Breast epithelium (tissue), 4 donors: ENCODE measurements around the gene GPR180. TPM values are rescaled to one million over a fixed set of nuclear protein-coding genes. Genes with fewer than 3 reads are reported as not detected.

Source experiments
- DNase-seq, 2 donors: peaks; one replicate each; pipeline ENCODE4 v3.0.0-alpha.2; 2019; ENCODE audit warnings: low spot score in 2 of 2
- H3K27ac ChIP-seq, 2 donors: fragments of 200-600 bp; sonication (generic) in 1 of 2; one replicate each; pipeline ENCODE4 v1.5.1; 2016 to 2019; ENCODE audit warnings: mild to moderate bottlenecking in 1 of 2
- H3K27me3 ChIP-seq, 2 donors: fragments of 200-600 bp; sonication (generic) in 1 of 2; one replicate each; pipeline versions ENCODE4 v1.5.1 to v1.6.0; 2017 to 2019; ENCODE audit warnings: control low read depth in 1 of 2, mild to moderate bottlenecking in 1 of 2
- H3K36me3 ChIP-seq: fragments of 200-600 bp; one replicate; pipeline ENCODE4 v1.5.1; 2019
- H3K4me1 ChIP-seq, 2 donors: fragments of 200-600 bp; sonication (generic); one replicate each; pipeline ENCODE4 v1.5.1; 2016 to 2019; ENCODE audit warnings: control low read depth in 1 of 2
- H3K4me3 ChIP-seq, 3 donors: fragments of 200-600 bp; sonication (generic); 1 replicate in 2 of 3; 2 replicates in 1 of 3; pipeline ENCODE4 v1.5.1; 2016 to 2019; ENCODE audit warnings: mild to moderate bottlenecking in 3 of 3, moderate library complexity in 2 of 3
- H3K9me3 ChIP-seq, 2 donors: fragments of 200-600 bp; sonication (generic) in 1 of 2; one replicate each; pipeline ENCODE4 v1.5.1; 2016 to 2019; ENCODE audit warnings: control low read depth in 1 of 2
- CTCF ChIP-seq, 3 donors: fragments of 450-650 bp; IDR thresholded peaks; one replicate each; pipeline ENCODE4 v1.5.1; 2016 to 2017; ENCODE audit warnings: antibody characterized with exemption in 3 of 3, mild to moderate bottlenecking in 3 of 3, moderate library complexity in 3 of 3
- POLR2A ChIP-seq: fragments of 450-650 bp; IDR thresholded peaks from one replicate; pipeline ENCODE4 v1.6.1; 2016; ENCODE audit warnings: antibody characterized with exemption, mild to moderate bottlenecking, moderate library complexity
- POLR2AphosphoS5 ChIP-seq, 3 donors: sonication (generic); formaldehyde crosslinking; IDR thresholded peaks; one replicate each; pipeline ENCODE4 v1.6.1; 2017; ENCODE audit warnings: antibody characterized with exemption in 3 of 3
- intact Hi-C: fragments of 100-400 bp; cut with DNase I; formaldehyde crosslinking; loops from one replicate; pipeline ENCODE4 v1.15.1; 2023; ENCODE audit warnings: low total_unique reads
- total RNA-seq, 3 donors: library from RNA; depleted of rRNA; stranded (reverse); fragments of >200 nt; gene quantifications; one replicate each; pipeline ENCODE4 v1.1.0, GENCODE V29; 2016

GPR180 gene
- total RNA-seq, 3 donors from 2014 or later, result 6.2 to 8.9 (median 7.9) TPM

- H3K36me3 ChIP-seq, result peaks cover 4% of the 10 kb centered on the region
- intact Hi-C loops, result no loop called here
- peaks cover 0 to 3% of the 10 kb centered on the region in 2 donors for H3K4me1 ChIP-seq
- H3K27ac ChIP-seq, result no peak overlapping the region
- DNase-seq, result no peak
- H3K9me3 ChIP-seq, result no peaks in the 10 kb centered on the region
- H3K27me3 ChIP-seq, result no peaks in the 10 kb centered on the region
- TF ChIP-seq POLR2AphosphoS5 (IDR thresholded peaks at IDR 0.05), result no peak
- no peak for TF ChIP-seq POLR2A
- TF ChIP-seq CTCF (IDR thresholded peaks at IDR 0.05), result no peak
- no peak overlapping the region for H3K4me3 ChIP-seq
Observed at GRCh38 chr13:94607056-94607455, 5.4 kb downstream of the GPR180 start.

- peaks cover 4% of the 10 kb centered on the region for H3K36me3 ChIP-seq
- no peaks in the 10 kb centered on the region for H3K4me1 ChIP-seq
- intact Hi-C loops, result no loop called here
- H3K27me3 ChIP-seq, result no peaks in the 10 kb centered on the region
- no peak overlapping the region for H3K27ac ChIP-seq
- H3K4me3 ChIP-seq, result no peak overlapping the region
- no peak for DNase-seq
- H3K9me3 ChIP-seq, result no peaks in the 10 kb centered on the region
- TF ChIP-seq CTCF (IDR thresholded peaks at IDR 0.05), result no peak
- no peak for TF ChIP-seq POLR2A
Observed at GRCh38 chr13:94607939-94608338, 6.3 kb downstream of the GPR180 start.

- Histone ChIP-seq H3K4me3 (no peak overlapping the region), H3K9me3 (no peaks in the 10 kb centered on the region), H3K27me3 (no peaks in the 10 kb centered on the region), H3K27ac (no peak overlapping the region), H3K4me1 (no peaks in the 10 kb centered on the region), H3K36me3 (peaks cover 8% of the 10 kb centered on the region)
- no peak for TF ChIP-seq POLR2A
- TF ChIP-seq CTCF (IDR thresholded peaks at IDR 0.05), result no peak
- no peak for TF ChIP-seq POLR2AphosphoS5 (IDR thresholded peaks at IDR 0.05)
- intact Hi-C loops, result no loop called here
- DNase-seq, result no peak
Observed at GRCh38 chr13:94608586-94608985, 6.9 kb downstream of the GPR180 start.

GRCh38 chr13:94609196-94609595 is 7.5 kb downstream of the GPR180 start:
- H3K9me3 ChIP-seq, result no peaks in the 10 kb centered on the region
- no peak overlapping the region for H3K27ac ChIP-seq
- H3K4me3 ChIP-seq, result no peak overlapping the region
- TF ChIP-seq POLR2AphosphoS5 (IDR thresholded peaks at IDR 0.05), result no peak
- no peak for TF ChIP-seq POLR2A
- no peak for TF ChIP-seq CTCF (IDR thresholded peaks at IDR 0.05)
- DNase-seq, result no peak
- intact Hi-C loops, result no loop called here
- H3K27me3 ChIP-seq, result no peaks in the 10 kb centered on the region
- H3K36me3 ChIP-seq, result peaks cover 8% of the 10 kb centered on the region
- no peaks in the 10 kb centered on the region for H3K4me1 ChIP-seq

GRCh38 chr13:94610475-94610874 is 8.8 kb downstream of the GPR180 start:
- intact Hi-C loops, result no loop called here
- TF ChIP-seq CTCF (IDR thresholded peaks at IDR 0.05), result no peak
- TF ChIP-seq POLR2A, result no peak
- TF ChIP-seq POLR2AphosphoS5 (IDR thresholded peaks at IDR 0.05), result no peak

More at GRCh38 chr13:94610475-94610874, 8.8 kb downstream of the GPR180 start:
- Histone ChIP-seq H3K4me3 (no peak overlapping the region), H3K27ac (no peak overlapping the region), H3K9me3 (no peaks in the 10 kb centered on the region), H3K27me3 (no peaks in the 10 kb centered on the region), H3K4me1 (no peaks in the 10 kb centered on the region), H3K36me3 (peaks cover 8% of the 10 kb centered on the region)
- DNase-seq, result no peak
